Esophagus mucosa (tissue), 1 donor: Measurements from ENCODE around the gene MYBPC3. TPM values are rescaled to one million over a fixed set of nuclear protein-coding genes. Genes with fewer than 3 reads are reported as not detected.
A peak's percentile ranks its signal among the peaks of the same experiment; 100 is the strongest.

Experiments used
- ATAC-seq: fragments of 200-7000 bp; cut with Tn5 transposase; one replicate; pipeline ENCODE4 v1.9.1; 2020
- total RNA-seq: library from RNA; stranded (reverse); gene quantifications from one replicate; pipeline ENCODE4 v1.2.4, GENCODE V29; 2023
- donor health status: DM: yes; HTN: yes; CAD: no.

MYBPC3 gene
- total RNA-seq, 1 donor from 2014 or later: not detected

DNA sequence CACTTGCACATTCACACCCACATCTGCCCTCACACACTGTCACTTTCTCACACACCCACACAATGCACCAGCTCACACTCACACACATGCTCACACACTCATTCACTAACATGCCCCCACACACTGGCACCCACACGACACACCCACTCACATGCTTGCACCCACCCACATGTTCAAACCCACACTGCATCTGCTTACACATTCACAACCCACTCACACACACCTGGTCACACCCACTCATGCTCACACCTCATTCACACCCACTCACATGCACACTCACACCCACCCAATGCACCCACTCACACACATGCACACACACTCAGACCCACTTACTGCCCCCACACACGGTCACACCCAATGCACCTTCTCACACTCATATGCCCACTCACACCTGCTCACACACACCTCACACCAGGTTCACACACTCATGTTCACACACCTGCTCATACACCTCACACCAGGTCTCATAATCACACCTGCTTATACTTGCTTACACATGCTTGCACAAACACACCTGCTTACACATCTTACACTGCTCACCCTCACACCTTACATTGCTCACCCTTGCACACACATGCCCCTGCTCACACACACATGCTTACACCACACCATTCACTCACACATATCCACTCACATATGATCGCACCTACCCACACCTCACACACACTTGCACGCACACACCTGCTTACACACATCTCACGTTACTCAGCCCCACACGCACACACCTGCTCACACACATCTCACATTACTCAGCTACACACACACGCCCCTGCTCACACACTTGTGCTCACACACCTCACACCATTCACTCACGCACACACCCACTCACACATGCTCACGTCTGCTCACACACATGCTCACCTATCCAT is 3.9 kb upstream of the MYBPC3 start:
- no peak for ATAC-seq

DNA sequence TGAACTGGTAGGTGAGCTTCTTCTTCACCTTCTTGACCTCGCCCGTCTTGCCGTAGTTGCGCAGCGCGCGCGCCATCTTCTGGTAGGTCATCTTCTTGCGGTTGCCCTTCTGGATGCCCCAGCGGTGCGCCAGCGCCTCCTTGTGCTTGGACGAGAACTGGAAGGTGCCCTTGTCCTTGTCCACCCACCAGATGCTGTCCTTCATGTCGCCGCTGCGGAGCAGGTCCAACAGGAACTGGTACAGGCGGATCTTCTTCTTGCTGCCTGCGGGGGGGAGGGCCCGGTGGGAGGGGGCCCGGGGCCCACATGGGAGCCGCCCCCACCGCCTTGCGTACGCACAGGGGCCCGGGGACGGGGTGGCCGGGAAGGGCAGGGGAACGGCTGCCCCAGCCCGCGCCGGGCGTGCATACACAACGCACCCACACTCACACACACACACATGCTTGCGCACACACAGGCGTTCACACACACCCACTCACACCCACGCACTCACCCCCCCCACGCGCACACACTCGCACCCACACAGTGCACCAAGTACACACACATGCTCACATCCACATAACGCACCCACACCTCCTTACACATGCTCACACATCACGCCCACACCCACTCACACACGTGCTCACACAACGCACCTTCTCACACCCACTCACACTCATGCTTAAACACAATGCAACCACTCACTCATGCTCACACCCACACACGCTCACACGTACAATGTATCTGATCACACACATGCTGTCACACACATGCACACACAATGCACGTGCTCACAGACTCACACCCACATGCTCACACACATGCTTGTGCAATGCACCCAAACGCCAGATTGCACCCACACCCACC is 3.0 kb upstream of the MYBPC3 start:
- ATAC-seq: peak; percentile 90

DNA sequence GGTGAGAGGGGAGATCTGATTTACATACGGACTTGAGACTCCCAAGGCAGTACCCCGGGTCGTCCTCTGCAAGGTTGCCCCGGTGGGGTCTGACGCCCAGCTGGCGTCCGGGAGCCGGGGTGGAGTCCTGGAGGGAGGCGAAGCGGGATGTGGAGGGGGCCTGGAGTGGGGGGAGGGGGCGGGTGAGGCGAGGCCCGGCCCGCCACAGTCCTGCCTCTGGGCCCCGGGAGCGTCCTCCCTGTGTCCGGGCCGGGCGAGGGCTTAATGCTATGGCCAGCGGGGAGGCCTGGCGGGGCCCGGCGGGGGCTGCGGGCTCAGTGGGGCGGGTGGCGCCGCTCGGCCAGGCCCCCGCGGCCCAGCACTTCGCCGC is 2.4 kb upstream of the MYBPC3 start:
- ATAC-seq: no peak

DNA sequence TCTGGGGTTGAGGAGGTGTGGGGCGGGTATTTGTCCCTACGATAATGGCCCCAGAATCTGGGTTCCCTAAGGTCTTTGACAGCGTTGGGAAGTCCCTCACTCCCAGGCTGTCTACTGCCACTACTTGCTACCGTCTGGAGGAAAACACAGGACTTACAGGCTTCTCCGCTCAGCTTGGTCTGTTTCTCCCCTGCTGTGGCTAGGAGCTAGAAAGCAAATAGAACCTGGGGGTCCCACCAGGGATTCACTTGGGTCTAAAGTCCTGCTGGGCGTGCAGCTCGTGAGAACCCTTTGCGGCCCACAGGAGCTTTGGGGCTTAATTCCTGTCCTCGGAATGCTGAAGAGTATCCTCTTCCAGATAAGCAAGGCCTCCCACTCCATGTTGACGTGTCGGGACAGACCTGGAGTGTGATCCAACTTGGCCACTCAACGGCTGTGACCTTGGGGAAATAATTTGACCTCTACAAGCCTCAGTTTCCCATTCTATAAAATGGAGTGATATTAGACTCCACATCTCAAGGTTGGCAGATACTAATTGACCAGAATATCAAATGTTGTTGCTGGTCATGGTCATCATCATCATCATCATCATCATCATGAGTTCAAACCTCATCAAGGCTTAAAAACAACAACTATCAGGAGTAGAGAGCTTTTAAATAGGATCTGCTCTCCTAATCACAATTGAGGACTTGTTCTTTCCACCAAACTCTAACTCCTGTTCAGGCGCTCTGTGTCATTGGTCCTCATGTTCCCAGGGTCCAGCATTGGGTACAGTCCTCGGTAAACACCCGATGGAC is 1.7 kb upstream of the MYBPC3 start:
- ATAC-seq: no peak

DNA sequence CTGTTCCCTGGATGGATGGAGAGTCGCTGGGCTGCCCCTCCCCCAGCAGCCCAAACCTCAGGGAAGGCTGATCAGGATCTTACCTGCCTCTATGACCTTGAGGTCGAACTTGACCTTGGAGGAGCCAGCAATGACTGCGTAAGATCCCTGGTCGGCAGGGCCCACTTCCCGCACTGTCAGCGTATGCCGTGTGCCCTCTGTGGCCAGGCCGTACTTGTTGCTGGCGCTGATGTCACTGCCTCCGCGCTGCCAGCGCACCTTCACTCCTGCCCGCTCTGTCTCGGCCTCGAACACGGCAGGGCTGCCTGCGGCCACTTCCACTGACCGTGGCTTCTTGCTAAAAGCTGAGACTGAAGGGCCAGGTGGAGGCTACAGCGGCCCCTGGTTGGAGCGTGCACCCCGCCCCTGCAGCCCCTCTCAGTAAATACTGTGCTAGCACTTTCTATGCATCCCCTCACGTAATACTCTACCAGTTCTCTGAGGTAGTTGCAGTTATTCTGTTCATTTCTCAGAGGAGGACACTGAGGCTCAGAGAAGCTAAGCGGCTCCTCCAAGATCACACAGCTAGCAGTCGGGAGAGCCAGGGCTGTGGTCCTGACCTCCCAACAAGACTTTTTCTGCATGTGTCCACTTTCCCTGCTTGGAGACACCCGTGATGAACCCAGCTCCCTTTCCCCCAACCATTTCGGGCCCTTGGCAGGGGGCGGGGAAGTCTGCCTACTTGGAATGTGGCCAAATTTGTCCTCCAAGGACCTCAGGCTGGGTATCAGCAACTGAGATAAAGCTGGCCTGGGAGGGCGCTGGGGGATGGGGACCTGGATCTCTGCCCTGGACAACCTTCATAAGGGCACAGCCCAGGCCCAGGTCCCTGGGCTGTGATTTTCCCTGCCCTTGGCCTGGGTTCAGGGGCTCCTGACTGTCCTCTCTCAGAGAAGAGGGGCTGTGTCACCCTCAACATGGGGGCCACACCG is 1.1 kb downstream of the MYBPC3 start:
- ATAC-seq: no peak

DNA sequence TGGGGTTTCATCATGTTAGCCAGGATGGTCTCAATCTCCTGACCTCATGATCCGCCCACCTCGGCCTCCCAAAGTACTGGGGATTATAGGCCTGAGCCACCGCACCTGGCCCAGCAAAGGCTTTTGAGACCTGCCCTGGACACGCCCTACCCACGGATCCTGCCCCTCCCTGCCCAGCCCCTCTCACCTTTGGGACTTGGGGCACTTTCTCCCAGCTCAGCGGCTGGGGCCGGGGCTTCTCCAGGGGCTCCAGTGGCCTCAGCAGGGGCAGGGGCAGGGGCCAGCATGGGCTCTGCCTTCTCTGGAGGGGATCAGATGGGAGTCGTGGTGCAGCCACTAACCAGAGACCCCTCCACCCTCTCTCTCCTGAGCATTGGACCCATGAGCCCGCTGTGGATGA is 2.2 kb downstream of the MYBPC3 start:
- ATAC-seq: no peak

DNA sequence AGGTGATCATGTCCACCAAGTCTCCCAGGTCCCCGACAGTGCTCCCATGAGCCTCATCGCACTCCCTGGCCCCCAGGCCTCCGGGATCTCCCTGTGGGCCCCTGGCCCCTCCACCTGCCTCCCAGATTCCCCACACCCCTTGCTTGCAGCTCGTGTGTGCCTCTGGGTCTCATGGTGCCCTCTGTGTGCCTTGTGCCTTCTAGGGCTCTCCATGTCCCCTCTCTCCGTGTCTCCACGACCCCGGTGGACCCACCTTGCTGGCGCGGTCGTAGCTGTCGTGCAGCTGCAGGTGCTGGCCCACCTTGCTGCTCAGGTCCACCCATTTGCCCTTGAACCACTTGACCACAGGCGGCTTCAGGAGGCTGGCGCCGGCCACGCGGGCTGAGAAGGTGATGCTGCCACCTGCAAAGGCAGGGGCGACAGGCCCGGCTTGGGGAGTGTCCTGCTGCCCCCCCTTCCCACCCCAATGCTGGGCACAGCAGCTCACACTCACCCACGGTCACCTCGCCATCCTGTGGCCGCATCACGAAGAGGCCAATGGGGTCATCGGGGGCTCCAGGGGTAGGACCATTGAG is 2.9 kb downstream of the MYBPC3 start:
- no peak for ATAC-seq

DNA sequence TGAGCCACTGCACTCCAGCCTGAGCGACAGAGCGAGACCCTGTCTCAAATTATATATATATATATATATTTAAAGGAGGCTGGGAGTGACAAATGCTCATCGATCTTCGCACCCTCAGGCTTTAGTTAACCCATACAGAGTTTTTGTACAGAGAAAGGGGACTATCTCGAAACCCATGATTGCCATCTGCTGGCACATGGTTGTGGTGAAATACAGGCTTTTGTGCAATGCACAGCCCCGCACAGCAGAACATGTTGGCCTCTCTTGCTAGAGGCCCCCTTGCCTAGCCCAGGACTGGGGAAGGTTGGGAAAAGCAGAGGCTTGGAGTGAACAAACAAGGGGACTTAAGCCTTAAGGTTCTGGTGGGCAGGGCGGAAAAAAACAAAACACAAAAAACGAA is 3.6 kb downstream of the MYBPC3 start:
- ATAC-seq: no peak

DNA sequence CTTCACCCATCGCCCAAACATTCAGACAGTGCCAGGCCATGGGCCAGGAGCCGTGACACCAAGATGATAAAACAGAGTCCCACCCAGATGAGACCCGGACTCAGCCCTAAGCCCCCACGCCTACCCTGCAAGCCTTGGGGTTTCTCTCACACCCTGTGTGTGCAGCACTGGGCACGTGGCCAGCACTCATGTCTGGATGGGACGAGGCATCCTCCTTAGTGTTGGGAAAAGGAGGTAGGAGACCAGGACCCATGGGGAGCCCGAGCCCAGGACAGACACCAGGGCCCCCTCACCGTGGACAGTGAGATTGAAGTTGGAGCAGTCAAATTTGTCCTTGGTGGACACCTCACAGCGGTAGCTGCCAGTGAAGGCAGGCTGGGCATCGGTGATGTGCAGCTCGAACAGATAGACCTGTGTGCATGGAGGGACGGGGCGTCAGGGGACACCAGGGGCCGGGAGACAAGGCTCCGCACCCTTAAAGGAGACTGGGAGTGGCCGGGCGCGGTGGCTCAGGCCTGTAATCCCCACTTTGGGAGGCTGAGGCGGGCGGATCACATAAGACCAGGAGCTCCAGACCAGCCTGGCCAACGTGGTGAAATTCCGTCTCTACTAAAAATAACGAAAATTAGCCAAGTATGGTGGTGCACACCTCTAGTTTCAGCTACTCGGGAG is 4.2 kb downstream of the MYBPC3 start:
- no peak for ATAC-seq

DNA sequence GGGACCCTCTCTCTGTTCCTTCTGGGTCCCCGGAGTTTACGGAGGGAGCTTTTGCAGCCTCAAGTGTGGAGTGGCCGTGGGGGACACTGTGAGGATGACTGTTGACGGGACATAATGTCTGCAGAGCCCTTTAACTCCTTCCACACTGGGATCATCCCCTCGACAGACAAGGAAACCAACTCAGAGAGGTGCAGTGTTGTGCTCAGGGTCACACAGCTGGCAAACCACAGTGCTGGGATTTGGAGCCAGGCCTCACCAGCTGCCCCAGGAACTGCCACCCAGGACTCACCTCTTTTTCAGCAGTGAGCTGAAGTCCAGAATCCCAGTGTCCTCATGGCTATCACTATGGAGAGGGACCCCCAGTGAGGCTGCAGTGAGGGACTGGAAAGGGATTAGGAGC is 5.4 kb downstream of the MYBPC3 start:
- no peak for ATAC-seq

DNA sequence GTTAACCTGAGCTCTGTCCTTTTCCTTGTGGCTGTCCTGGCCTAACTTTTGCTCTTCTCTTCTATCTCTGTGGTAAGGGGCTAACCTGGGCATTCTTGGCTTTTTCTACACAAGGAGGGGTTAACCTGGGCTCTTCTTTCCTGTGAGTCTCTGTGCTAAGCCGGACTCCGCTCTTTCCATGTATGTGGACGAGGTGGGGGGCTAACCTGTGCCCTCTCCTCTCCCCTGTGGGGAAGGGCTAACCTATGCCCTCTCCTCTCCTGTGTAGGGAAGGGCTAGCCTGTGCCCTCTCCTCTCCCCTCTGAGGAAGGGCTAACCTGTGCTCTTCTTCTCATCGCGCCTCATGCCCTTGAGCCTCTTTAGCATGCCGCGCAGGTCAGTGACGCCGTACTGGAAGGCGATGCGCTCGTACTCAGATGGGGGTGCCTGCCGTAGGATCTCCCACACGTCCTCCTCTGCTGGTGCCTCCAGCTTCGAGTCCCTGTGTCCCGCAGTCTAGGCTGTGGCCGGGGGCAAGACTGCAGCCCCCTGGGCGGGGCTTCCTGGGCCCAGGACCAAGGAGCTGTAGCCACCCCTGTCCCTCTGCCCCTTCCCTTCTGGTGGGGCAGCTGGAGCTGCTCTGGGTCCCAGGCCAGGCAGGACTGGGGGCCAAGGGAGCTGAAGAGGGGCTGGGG is 6.5 kb downstream of the MYBPC3 start:
- no peak for ATAC-seq

DNA sequence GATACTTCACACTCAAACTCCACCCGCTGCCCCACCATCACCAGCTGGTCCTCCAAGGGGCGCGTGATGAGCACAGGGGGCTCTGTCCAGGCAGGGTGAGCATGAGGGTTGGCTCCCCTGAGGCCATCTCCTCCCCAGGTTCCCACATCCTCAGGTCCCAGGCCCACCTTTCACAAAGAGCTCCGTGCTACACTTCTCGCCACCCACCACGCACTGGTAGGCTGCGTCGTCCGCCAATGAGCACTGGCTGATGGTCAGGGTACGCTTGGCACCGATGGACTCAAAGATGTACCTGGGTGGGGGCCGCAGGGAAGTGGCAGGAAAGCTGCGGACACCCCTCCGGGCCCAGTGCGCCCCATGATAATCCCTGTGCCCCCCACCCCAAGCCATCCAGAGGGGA is 9.6 kb downstream of the MYBPC3 start:
- ATAC-seq: no peak

DNA sequence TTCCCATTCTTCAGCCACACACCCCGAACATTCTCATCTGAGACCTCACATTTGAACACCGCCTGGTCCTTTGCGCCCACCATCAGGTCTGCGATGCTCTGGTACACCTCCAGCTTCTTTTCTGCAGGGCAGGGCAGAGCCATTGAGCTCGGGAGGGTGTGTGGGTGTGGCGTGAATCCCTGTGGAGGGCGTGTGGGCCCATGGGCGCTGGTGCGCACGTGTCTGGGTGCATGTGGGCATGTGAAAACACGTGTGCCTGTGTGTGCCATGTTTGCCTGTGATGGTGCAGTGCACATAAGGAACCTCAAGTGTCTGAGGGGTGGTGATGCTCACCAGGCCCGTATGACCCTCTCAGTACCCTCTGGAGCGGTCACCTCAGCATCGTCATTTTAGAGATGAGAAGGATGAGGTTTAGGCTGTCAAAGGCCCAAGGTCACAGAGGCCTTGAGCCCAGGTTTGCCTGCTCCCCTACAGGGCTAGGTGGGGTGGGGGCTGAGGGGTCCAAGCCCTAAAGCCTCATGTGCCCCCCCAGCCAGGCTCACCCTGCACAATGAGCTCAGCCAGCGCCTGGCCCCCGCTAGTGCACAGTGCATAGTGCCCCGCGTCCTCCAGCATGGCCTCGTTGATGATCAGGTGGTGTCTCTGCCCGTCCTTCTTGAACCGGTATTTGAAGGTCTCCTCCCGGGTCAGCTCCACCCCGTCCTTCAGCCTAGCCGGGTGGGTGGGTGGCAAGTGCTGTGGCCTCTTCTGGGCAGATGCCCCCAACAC is 10.3 kb downstream of the MYBPC3 start:
- ATAC-seq: no peak

DNA sequence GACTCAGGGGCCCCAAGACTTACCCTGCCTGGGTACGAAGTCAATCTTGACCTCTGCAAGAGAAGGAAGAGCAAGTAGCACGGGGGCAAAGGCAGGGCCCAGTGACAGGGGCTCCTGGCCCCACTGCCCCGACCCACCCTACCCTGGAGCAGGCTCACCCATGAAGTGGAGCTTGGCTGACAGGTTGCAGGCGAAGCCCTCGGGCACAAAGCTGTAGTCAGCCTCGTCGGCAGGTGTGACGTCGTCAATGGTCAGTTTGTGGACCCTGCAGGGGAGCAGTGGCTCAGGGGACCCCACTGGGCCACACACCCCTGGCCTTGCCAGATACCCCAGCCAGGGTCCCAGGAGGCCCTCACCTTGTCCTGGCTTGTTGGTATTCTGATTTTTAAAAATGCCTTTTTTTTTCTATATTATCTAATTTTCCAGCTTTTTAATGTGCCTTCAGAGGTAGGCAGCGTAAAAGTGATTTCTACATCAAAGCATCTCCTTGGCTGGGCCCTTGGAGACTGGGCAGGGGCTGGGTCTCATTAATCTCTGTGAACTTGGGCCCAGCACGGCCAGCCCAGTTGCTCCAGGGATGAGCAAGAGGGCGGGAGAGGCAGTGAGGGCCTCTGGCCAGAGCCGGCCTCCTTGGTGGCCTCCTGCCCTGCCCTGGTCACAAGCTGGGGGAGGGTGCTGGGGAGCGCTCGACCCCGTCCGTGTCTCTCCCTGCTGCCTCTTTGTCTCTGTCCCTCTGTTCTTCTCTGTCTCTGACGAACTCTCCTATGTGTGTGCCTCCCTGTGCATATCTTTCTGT is 11.3 kb downstream of the MYBPC3 start:
- no peak for ATAC-seq

DNA sequence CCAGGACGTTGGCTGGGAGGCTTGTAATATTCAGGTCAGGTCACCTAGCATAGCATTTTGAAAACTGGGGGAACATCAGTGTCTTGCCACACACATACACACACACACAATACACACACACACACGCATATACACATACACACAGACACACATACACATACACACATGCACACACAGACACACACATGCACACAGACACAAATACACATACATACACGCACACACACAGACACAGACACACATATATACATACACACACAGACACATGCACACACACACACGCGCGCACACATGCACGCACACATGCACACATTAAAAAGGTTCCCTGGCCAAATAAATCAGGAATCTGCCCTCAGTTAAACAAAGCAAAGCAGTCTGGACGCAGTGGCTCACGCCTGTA is 12.5 kb downstream of the MYBPC3 start:
- no peak for ATAC-seq

DNA sequence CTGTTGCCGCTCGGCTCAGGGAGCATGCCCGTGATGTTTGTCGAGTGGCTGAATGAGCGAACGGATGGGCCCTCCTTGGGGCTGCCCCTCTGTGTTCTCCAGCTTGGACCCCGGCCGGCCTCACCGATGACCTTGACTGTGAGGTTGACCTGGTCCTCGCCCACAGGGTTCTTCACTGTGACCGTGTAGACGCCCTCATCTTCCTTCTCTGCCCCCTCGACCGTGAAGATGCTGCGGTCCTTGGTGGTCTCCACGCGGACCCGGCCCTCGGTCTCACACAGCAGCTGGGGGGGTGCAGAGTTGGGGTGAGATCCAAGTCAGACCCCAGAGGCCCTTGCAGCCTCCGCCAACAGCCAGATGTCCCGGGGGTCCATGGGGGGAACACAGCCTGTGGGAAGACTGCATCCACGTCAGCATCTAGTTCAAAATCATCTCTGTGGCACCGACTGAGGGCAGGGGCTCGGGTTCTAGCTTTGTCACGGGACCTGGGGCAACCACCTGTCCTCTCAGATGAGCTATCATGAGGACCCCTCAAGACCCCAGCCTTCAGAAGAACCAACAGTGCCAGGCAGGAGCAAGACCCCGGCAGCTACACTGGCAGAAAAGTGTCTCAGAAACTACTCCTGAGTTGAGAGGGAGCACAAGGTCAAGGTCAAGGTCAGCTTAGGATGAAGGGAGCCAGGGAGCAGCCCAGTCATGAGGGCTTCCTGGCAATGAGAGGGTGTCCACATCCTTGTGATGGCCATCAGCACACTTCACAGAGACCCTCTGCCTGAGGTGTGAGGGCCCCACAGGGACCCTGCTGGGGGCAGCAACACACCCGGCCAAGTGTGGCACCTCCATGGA is 13.9 kb downstream of the MYBPC3 start:
- ATAC-seq: no peak

DNA sequence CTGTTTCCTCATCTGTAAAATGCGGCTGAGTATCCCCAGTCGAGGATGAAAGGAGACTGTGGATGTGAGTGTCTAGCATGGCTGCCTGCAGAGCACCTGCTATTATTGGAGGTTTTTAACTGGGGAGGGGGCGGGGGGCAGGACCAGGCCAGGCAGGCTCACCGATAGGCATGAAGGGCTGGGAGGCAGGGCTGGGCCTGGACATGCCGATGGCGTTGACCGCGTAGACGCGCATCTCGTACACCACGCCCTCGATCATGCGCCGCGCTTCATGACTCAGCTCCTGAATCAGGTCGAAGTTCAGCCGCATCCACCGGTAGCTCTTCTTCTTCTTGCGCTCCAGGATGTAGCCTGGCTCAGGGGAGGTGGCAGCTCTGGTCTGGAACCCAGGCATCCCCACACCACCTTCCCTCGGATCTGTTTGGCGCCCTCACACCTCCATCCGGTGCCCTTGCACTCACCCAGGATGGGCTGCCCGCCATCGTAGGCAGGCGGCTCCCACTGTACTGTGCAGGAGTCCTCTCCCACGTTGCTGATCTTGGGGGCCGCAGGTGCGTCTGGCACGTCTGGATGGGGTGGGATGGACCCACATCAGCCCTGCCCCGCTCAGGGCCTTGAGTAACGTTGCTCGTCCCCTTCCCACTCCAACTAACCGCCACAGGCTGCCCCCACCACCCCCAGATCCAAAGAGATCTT is 15.1 kb downstream of the MYBPC3 start:
- ATAC-seq: peak; percentile 63
